AG10803 (cell line): ENCODE measurements around the gene PPP1R9A.

Experiments used
- DNase-seq: peaks from one replicate; pipeline ENCODE4 v3.0.0; 2010; ENCODE audit warnings: low read depth
- H3K4me3 ChIP-seq: 2 replicates; pipeline ENCODE4 v1.5.1; 2011; ENCODE audit warnings: mild to moderate bottlenecking, low read length, control low read depth
- TF ChIP-seq, protein P1 (sequence below): conservative IDR thresholded peaks from 2 replicates; pipeline ENCODE4 v1.5.1; 2011; ENCODE audit warnings: mild to moderate bottlenecking, low read length, control low read depth, inconsistent platforms

PPP1R9A gene

DNA sequence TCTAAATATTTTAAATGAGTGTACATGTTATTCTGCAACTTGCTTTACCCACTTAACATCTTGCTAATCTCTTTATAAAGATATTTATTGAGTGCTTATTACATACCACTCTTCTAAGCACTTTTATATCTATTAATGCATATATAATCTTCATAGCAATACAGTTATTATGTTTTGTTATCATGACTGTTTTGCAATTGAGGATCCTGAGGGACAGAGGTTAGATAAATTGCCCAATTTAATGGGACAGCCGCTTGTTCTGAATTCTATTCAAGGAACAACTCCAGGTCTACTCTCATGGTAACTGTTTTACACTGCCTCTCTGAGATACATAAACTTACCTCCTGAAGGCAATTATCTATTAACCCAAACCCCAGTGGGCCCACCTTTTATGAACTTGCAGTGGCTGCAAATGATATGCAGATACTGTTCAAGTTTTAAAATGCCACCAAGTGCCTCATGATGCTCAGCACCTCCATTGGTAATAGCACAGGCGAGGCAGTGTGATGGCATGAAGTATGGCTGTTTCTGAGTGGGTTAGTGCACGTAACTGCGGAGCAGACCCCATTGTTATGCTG is 356.5 kb downstream of the PPP1R9A start:
- DNase-seq = no peak
- TF ChIP-seq, protein P1, sequence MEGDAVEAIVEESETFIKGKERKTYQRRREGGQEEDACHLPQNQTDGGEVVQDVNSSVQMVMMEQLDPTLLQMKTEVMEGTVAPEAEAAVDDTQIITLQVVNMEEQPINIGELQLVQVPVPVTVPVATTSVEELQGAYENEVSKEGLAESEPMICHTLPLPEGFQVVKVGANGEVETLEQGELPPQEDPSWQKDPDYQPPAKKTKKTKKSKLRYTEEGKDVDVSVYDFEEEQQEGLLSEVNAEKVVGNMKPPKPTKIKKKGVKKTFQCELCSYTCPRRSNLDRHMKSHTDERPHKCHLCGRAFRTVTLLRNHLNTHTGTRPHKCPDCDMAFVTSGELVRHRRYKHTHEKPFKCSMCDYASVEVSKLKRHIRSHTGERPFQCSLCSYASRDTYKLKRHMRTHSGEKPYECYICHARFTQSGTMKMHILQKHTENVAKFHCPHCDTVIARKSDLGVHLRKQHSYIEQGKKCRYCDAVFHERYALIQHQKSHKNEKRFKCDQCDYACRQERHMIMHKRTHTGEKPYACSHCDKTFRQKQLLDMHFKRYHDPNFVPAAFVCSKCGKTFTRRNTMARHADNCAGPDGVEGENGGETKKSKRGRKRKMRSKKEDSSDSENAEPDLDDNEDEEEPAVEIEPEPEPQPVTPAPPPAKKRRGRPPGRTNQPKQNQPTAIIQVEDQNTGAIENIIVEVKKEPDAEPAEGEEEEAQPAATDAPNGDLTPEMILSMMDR = no peak
- H3K4me3 ChIP-seq = no peak overlapping the region

DNA sequence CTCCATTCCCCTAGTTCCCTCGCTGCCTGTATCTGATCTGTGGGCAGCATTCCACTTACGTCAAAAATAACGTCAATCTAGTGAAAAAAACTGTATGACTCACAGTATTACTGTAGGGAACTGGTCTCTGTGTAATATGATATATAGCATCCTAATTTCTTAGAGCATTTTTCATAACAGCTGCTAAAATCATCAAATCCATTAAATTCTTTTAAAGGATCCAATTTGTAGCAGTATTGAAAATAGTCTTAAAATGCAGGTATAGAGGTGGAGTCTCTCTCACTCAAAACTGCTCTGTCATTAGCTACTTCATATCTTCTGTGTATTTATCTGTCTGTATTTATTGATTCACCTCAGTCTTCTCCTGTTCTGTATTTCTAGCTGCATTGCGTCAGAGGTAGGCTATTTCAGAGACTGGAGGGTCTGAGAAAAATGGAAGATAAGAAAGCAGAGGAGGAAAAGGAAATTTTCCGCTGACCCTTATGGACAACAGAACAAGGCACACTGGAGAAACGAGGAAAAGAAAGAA is 357.0 kb downstream of the PPP1R9A start:
- DNase-seq = no peak
- H3K4me3 ChIP-seq = no peak overlapping the region
- TF ChIP-seq, protein P1 = no peak

DNA sequence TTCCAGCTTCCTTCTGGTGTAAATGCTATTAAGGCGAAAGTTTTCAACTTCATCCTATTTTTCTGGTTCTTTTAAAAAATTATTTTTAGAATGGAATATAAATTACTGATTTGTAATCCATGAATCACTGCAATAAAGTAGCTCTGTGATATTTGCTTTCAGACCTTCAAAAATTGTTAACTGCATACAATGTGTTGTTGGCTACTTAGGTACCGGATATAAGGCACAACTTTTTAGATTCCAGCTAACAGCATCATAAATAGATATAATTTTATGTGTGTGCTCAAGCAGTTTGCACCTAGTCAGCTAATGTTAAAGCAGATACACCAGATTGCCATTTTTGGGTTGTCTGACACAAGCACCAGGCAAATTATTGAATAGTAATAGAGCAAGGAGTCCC is 358.2 kb downstream of the PPP1R9A start:
- H3K4me3 ChIP-seq = no peak overlapping the region
- TF ChIP-seq, protein P1 = no peak

DNA sequence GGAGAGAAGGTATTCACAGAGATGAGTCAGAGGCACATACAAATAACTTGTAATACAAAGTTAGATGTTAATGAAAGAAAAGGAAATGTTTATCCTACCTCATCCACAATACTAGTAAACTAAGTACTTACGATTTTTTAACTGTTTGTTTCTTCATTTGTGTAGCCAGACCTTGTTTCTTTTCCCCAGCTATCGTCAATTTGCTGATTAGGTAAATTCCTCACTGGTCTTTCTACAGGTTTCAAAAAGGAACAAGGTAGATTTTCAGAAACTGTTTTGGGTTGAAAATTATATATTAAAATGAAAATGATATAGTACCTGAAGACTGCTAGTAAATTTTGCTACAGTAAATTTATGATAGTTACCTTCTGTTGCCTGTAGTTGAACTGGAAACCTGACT is 360.4 kb downstream of the PPP1R9A start:
- H3K4me3 ChIP-seq = no peak overlapping the region
- no peak for DNase-seq
- TF ChIP-seq, protein P1 = no peak

More for the DNA sequence above, 358.2 kb downstream of the PPP1R9A start:
- DNase-seq = no peak

DNA sequence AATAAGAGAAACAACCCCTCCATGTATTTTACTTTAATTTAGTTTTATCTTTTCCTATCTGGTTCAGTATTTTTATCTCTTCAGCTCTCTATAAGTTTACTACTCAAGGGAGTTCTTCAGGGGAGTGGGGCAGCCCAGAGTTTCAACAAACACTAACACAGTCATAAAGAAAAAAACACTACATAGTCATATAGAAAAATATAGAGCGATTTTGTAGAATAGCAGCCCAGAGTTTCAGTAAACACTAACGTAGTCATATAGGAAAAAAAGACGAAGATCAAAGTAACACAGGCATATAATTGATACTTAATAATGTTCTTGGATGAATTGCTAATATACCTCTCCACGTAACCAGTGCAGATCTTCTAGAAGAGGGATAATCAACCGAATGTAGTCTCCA is 362.2 kb downstream of the PPP1R9A start:
- H3K4me3 ChIP-seq = no peak overlapping the region
- TF ChIP-seq, protein P1 = no peak
- no peak for DNase-seq

DNA sequence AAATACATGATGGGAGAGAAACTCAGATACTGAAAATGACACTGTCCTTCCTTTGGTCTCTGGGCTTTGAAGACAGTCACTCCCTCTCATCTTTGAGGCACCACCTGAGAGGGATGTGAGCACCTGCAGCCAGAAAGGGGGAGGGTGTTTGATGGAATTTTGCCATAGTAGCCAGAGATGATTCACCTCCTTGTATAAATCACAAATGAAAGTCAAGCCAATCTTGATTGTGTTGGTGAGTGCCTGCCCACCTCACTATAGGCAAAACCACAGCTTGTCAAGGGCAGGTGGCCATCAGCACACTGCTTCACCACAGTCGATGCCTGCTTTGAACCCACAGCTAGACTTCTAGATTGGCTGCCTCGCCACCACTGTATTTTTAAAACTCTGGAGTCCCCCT is 368.7 kb downstream of the PPP1R9A start:
- TF ChIP-seq, protein P1 = no peak
- DNase-seq = no peak
- H3K4me3 ChIP-seq = no peak overlapping the region

DNA sequence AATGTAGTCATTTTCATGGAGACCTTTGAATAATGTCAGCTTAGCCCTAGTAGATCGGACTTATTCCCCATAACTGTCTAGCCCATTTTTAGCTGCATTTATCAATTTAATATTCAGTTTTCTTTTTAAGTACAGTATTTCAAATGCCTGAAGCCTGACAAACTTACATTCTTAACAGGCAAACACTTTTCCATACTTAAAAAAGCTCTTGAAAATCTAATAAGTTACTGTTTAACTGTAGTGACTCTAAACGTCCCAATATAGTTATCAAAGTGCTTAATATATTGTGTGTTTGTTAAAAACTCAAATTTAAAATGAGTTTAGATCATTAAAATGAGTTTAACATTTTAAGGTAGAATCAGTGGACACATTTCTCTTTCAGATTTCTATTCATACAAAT is 372.0 kb downstream of the PPP1R9A start:
- H3K4me3 ChIP-seq = no peak overlapping the region
- DNase-seq = no peak
- TF ChIP-seq, protein P1 = no peak
